ENCODE measurements around the gene SRPX2. TPM values are rescaled to one million over a fixed set of nuclear protein-coding genes. Genes with fewer than 3 reads are reported as not detected.

The SRPX2 gene
- total and polyA plus RNA-seq, 9 of the 15 experiments (the other 6 are each of a cell fraction or from before 2014, with no cell fraction given), result 0.13 to 0.20 TPM; not detected in 7

DNA sequence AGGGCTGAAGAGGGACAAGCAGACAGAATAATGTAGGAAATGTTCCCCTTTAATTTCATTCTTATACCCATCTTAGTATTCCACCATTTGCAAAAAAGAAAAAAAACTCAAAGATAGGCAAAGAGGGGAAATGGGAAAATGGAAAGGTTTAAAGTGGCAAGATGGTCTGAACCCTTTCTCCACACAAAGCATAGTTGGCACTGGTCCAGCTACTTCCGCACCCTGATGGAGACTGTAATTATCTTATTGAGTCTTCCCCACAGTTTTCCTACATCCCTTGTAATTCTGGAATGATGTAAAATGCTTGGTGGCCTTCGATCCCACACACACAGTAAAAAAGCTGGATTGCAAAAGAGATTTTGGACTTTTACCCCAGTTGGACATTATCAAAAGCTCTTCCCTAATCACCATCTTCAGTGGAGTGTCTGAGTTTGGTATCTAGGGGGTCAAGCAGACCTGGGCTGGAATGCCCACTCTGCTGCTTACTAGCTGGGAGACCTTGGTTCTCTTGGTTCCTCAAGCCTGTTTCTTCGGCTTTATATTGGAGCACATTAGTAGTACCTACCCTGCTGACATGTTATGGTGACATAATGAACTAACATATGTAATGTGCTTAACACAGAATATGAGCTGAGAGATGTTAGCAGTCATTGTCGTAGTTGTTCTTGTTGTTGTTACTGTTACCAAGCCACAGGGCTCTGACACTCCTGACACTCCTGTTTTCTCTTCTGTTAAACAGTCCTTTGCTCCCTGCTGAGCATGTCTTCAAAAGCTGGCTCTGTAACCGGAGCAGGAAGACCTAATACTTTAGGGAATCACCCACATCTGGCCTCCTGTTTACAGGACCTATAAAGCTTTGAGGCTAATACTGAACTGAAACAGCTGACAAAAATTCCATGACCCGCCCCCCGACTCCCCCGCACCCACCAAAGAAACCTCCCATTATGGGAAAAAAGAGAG is 4.7 kb downstream of the SRPX2 start:
- DNase-seq (ENCODE audit: extremely low read depth in 1 of 4, low spot score in 3 of 4) (no peak), FAIRE-seq (no peak), ATAC-seq (no peak)
- H3K4me2 ChIP-seq (ENCODE audit: insufficient read depth, low read length), result no peak overlapping the region
- no peaks in the 10 kb centered on the region for H3K4me1 ChIP-seq (replicated peaks in 1 of 2; ENCODE audit: control insufficient read depth in 2 of 2, insufficient read depth in 2 of 2, low read length in 2 of 2)
- BruUV-seq (replicated peaks), result no TSS peak
- H3K9me1 ChIP-seq (ENCODE audit: control insufficient read depth, insufficient read depth, low read length), result no peaks in the 10 kb centered on the region
- H3K27me3 ChIP-seq (ENCODE audit: control insufficient read depth in 2 of 2, insufficient read depth in 2 of 2, low read length in 2 of 2), result no peaks in the 10 kb centered on the region
- in situ Hi-C loops (cut with MboI), result no loop called here
- no peak overlapping the region for H3K4me3 ChIP-seq
- ChIA-PET CTCF (ENCODE audit: low intra/inter-chr PET ratio) (no interaction called here), POLR2A (no interaction called here)
- no peaks in the 10 kb centered on the region for H4K20me1 ChIP-seq (replicated peaks; ENCODE audit: control insufficient read depth, insufficient read depth, low read length)
- H3K79me2 ChIP-seq (ENCODE audit: control insufficient read depth, insufficient read depth, low read length), result no peaks in the 10 kb centered on the region
- H3K9ac ChIP-seq (ENCODE audit: insufficient read depth in 1 of 2, low read depth in 2 of 2, low read length in 2 of 2), result no peak overlapping the region
- TF ChIP-seq ADNP (tag; IDR thresholded peaks at IDR 0.05) (no peak), NFIC (IDR thresholded peaks at IDR 0.05) (peak; percentile 67)
- no peak overlapping the region for H3K27ac ChIP-seq (ENCODE audit: extremely low read depth, low read depth, low read length)
- no peaks in the 10 kb centered on the region for H3K9me3 ChIP-seq (replicated peaks; ENCODE audit: control insufficient read depth, insufficient read depth, low read depth, low read length)
- no peaks in the 10 kb centered on the region for H3K36me3 ChIP-seq (ENCODE audit: control insufficient read depth, insufficient read depth, low read length)
- intact Hi-C loops (cut with micrococcal nuclease), result no loop called here
- no peak overlapping the region for H2AFZ ChIP-seq (ENCODE audit: low read depth, low read length)
- 4% methylated on average over 7 of the region's 8 CpGs for WGBS (ENCODE audit: insufficient coverage, low coverage, missing lambda C conversion rate)

- intact Hi-C loops (cut with micrococcal nuclease) (no loop called here), in situ Hi-C loops (cut with MboI) (no loop called here)
- no peaks in the 10 kb centered on the region for H3K27me3 ChIP-seq (ENCODE audit: control insufficient read depth in 2 of 2, insufficient read depth in 2 of 2, low read length in 2 of 2)
- CTCF ChIA-PET (ENCODE audit: low intra/inter-chr PET ratio), result no interaction called here
- H3K36me3 ChIP-seq (ENCODE audit: control insufficient read depth, insufficient read depth, low read length), result no peaks in the 10 kb centered on the region
- no peak overlapping the region for H3K4me2 ChIP-seq (ENCODE audit: insufficient read depth, low read length)
- FAIRE-seq (no peak), DNase-seq (ENCODE audit: extremely low read depth in 1 of 4, low spot score in 3 of 4) (no peak), ATAC-seq (no peak)
- H3K4me1 ChIP-seq (replicated peaks in 1 of 2; ENCODE audit: control insufficient read depth in 2 of 2, insufficient read depth in 2 of 2, low read length in 2 of 2), result no peaks in the 10 kb centered on the region
- no peaks in the 10 kb centered on the region for H3K79me2 ChIP-seq (ENCODE audit: control insufficient read depth, insufficient read depth, low read length)
- no TSS peak for BruUV-seq (replicated peaks)
- no peaks in the 10 kb centered on the region for H3K9me1 ChIP-seq (ENCODE audit: control insufficient read depth, insufficient read depth, low read length)
- POLR2A ChIA-PET, result no interaction called here
- TF ChIP-seq NCOA6 (IDR thresholded peaks at IDR 0.05) (no peak), HMG20A (CRISPR knock-in tag; conservative IDR thresholded peaks at IDR 0.05) (no peak), DPF2 (IDR thresholded peaks at IDR 0.05) (no peak), PHB2 (IDR thresholded peaks at IDR 0.05; ENCODE audit: low read depth) (no peak), ZNF175 (CRISPR knock-in tag; IDR thresholded peaks at IDR 0.05; ENCODE audit: low read depth) (no peak), CHD4 (IDR thresholded peaks at IDR 0.05; ENCODE audit: insufficient read depth, insufficient replicate concordance, low read depth, low read length, poor library complexity, severe bottlenecking) (no peak), CEBPG (CRISPR knock-in tag; IDR thresholded peaks at IDR 0.05) (no peak), CEBPG (tag; conservative IDR thresholded peaks at IDR 0.05 in 1 of 2, IDR thresholded peaks at IDR 0.05 in 1 of 2) (no peak)
- no peaks in the 10 kb centered on the region for H4K20me1 ChIP-seq (replicated peaks; ENCODE audit: control insufficient read depth, insufficient read depth, low read length)
- no peak overlapping the region for H3K9ac ChIP-seq (ENCODE audit: insufficient read depth in 1 of 2, low read depth in 2 of 2, low read length in 2 of 2)
- 4% methylated on average over 8 of the region's 12 CpGs for WGBS (ENCODE audit: insufficient coverage, low coverage, missing lambda C conversion rate)
- no peak overlapping the region for H3K27ac ChIP-seq (ENCODE audit: extremely low read depth, low read depth, low read length)
- H3K9me3 ChIP-seq (replicated peaks; ENCODE audit: control insufficient read depth, insufficient read depth, low read depth, low read length), result no peaks in the 10 kb centered on the region
- H3K4me3 ChIP-seq, result no peak overlapping the region
- no peak overlapping the region for H2AFZ ChIP-seq (ENCODE audit: low read depth, low read length)
Measured at GRCh38 chrX:100649550-100650356, 5.8 kb downstream of the SRPX2 start.
